Hematopoietic multipotent progenitor cell treated with erythropoietin and hydrocortisone succinate and interleukin-3 and kit ligand, for 15 days (in vitro differentiated cells): ENCODE measurements around the gene MACC1.
A peak's percentile ranks its signal among the peaks of the same experiment; 100 is the strongest.

Experiments
- DNase-seq: peaks from one replicate; pipeline ENCODE4 v3.0.0-alpha.2; 2015; ENCODE audit warnings: low spot score

The MACC1 gene

DNA sequence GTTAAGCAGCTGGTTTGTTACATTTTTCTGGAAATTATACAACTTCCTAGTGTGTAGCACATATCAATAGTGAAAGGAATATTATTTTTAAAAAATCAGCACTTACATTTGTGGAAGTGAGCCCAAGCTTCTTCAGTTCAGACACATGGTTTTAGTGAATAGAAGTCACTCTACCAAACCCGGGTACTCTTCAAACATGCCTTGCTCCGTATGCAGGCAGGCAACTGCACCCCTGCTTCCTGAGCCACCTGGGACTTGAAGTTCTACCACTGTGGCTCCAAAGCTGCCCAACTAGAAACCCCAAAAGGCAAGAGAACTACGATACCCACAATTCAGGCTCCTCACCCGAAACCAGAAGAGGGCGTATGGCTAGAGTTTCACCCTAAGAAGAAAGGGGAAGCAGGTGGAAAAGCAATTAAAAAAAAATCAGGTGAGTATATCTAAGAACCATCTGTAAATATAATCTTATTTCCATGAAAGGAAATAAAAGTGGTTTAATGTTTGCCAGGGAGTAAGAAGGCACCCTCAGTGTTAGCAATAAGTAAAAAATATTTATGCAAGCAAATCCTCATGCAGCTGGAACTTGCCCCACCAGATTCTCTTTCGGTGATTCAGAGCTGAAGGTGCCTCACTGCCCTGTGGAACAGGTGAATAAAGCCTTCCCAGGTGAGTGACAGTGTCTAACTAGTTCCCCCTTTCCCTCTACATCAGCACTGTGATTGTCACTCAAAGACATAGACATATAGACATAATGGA is at the start of gene MACC1:
MACC1 (minus strand) TSS at position 192 of the 756 bp plus-strand sequence. CDS start 55,522 bp downstream, outside the sequence.
- peak; percentile 45 for DNase-seq

- no peak for DNase-seq
Measured at GRCh38 chr7:20264623-20265022, 47.4 kb upstream of the MACC1 start.

DNA sequence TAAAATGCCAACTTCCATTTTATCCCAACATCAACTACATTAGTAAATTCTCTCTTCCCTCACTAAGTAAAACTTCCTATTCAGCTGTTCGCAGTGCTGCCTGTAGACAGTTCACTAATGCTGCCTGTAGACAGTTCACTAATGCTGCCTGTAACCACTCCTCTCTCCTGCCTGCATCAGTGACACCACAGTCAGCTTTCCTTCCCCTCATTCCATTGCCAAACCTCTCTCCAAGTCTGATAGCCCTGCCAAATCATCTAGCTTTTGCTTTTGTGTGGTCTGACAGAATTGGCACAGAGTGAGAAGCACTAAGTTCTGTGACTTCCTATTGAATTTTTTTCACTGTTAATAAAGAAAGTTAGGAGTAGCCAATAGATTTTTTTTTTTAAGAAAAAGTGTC is 43.0 kb upstream of the MACC1 start:
- DNase-seq = no peak

GRCh38 chr7:20257212-20257611 is 40.0 kb upstream of the MACC1 start:
- no peak for DNase-seq

- DNase-seq = no peak
Measured at GRCh38 chr7:20249920-20250319, 32.7 kb upstream of the MACC1 start.

GRCh38 chr7:20249376-20249775 is 32.2 kb upstream of the MACC1 start:
- no peak for DNase-seq

GRCh38 chr7:20246236-20246635 is 29.1 kb upstream of the MACC1 start:
- DNase-seq = no peak

- DNase-seq = no peak
Measured at GRCh38 chr7:20244334-20245120, 27.3 kb upstream of the MACC1 start.

GRCh38 chr7:20241911-20242261 is 24.7 kb upstream of the MACC1 start:
- no peak for DNase-seq

GRCh38 chr7:20241194-20241910 is 24.2 kb upstream of the MACC1 start:
- DNase-seq = no peak

GRCh38 chr7:20240080-20240926 is 23.1 kb upstream of the MACC1 start:
- no peak for DNase-seq

DNA sequence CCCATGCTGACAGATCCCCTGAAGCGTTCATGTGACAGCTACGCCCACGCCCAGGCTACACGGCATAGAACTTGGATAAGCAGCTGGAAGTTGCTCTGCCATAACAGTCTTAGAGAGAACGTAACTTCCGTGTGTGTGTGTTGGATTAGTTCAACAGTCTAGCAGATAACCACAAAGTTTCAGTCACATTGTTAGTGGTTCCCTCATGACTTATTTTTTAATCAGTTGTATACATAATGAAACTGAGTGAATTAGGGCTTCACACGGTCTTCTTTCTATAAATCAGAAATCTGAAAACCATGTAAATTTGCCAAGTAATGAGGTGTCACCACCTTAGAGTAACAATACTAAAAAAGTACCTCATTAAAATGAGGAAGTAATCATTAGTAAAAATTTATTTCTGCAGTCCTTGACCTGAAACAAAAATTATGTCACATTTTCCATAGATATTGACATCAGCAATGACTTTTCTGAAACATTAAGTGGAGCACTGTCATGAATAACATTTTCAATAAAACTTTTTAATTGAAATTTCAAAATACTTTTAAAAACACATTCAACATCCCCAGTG is 21.7 kb upstream of the MACC1 start:
- DNase-seq = no peak

GRCh38 chr7:20238194-20238753 is 21.1 kb upstream of the MACC1 start:
- no peak for DNase-seq

DNA sequence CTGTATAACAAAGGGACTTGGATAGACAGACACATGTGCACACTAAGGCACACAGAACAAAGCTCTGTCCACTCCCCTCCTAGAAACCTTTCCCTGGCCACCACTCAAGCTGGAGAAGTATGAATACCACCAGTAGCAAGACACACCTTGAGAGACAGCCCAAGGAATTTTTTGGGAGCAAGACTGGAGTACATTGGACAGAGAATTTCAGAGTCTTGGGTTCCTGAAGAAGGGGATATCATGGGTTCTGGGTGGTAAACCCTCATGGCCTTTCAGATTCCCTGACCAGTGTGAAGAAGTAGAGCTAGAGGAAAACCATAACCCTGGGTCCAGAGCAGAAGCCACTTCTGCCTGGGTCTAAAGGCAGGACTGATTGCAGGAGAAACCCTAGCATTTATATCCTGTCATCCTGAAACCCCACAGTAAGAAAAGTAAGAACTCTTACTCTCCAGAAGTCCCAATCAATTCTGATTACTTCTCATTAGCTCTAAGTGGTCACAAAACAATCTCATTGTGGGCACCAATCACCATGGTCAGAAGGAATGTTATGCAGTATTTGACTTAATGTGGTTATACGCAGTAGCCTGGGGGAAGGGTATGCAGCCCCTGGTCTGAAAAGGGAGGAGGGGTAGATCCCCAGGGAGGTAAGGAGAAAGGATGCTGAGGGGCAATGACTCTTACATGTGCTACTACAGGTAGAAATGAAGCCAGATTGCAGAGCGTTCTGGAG is 20.4 kb upstream of the MACC1 start:
- DNase-seq = no peak

DNA sequence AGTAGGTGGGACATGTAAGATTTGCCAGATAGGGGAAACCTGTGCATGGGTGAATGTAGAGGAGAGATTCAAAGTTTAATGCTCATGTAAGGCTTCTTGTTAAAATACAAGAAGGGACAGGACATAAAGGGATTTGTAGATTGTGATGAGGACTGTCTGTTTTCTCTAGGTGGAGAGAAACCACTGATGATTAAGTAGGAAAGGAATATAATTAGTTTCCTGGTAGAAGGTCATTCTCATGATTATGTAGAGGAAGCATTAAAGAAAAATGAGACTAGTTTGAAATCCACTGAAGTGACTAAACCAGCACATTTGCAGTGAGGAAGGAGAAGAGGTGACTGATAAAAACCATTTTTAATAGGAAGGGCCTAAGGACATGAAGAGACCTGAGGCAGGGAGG is 19.6 kb upstream of the MACC1 start:
- no peak for DNase-seq

DNA sequence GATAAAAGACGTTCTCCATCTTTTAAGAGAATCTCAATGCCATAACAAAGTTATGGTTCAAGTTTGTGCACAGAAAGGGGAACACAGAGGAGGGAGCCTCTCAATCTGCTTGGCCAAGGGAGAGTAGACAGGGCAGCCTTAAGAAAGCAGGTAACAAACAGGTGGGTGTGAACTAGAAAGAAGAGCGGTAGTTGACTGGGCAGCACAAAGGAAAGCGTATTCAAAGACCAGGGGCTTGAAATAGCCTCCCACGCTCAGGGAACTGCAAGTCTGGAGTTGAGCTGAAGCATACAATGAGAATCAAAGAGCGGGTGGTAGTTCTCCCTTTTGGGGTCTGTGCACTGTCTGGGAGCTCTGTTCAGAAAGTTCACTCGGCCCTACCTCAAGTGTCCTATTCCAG is 18.9 kb upstream of the MACC1 start:
- no peak for DNase-seq

DNA sequence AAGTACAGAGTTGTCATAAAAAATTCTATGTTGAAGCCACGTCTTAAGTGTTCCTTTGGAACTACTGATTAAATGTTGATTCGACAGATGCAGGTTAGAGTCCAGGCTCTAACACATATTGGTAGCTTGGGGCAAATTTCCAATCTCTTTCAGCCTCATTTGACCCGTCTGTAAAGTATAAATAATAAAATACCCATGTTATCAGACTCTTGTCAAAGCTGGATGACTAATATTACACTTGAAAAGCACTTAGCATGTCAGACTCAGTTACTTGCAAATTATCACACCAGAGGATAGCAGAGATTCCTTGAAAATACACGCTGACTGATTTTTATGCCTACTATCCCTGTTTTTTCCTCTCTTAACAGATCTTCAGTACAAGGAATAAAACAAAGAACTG is 18.1 kb upstream of the MACC1 start:
- DNase-seq = no peak

DNA sequence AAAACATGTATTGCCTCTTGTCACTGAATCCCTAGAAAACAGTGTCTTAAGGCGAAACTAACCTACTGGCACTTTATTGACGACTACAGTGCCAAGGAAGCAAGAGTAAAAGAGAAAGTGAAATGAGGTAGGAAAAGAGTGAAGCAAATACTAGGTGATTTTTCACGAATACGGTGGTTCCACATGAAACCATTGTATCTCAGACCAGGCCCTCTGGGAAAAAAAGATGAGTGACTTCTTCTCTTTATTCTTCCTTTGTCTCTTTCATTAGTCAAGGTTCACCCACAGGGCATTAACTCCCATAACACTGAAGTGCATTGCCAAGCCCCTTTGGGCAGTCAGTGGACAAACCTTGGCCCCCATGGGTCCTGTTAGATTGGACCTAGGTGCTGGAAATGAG is 16.2 kb upstream of the MACC1 start:
- no peak for DNase-seq

GRCh38 chr7:20232848-20233247 is 15.7 kb upstream of the MACC1 start:
- no peak for DNase-seq

- DNase-seq = no peak
Measured at GRCh38 chr7:20229646-20230500, 12.7 kb upstream of the MACC1 start.
